Stimulated activated effector memory CD8-positive, alpha-beta T cell treated with anti-CD3 and anti-CD28 coated beads, Interleukin-12 subunit alpha, Interleukin-12 subunit beta, amount 100 ng/mL, for 72 hours (primary cell): ENCODE results near the gene PNKD.

Experiments used
- ATAC-seq: fragments of 150-1000 bp; cut with Tn5 transposase; 2 replicates; pipeline ENCODE4 v1.10.0; 2021
- DNase-seq, 2 donors: peaks; one replicate each; pipeline ENCODE4 v3.0.0; 2021 to 2022; ENCODE audit warnings: low spot score in 2 of 2
- H3K27ac Mint-ChIP-seq: one replicate; pipeline ENCODE4 v1.8.0; 2022; ENCODE audit warnings: mild to moderate bottlenecking, mixed read lengths
- H3K36me3 Mint-ChIP-seq: one replicate; pipeline ENCODE4 v1.8.0; 2022; ENCODE audit warnings: mild to moderate bottlenecking, mixed read lengths
- H3K4me1 Mint-ChIP-seq: one replicate; pipeline ENCODE4 v1.8.0; 2022; ENCODE audit warnings: mixed read lengths
- H3K4me3 Mint-ChIP-seq: one replicate; pipeline ENCODE4 v1.8.0; 2022; ENCODE audit warnings: mild to moderate bottlenecking, mixed read lengths
- H3K9me3 Mint-ChIP-seq: one replicate; pipeline ENCODE4 v1.8.0; 2022; ENCODE audit warnings: mixed read lengths

The PNKD gene

GRCh38 chr2:218392459-218392858 is 122.1 kb downstream of the PNKD start:
- Mint-ChIP-seq H3K4me3 (no peak overlapping the region), H3K27ac (no peak overlapping the region), H3K9me3 (no peaks in the 10 kb centered on the region), H3K4me1 (peaks cover 36% of the 10 kb centered on the region), H3K36me3 (peaks cover 15% of the 10 kb centered on the region)
- DNase-seq (no peak), ATAC-seq (no peak)

GRCh38 chr2:218392891-218393462 is 122.7 kb downstream of the PNKD start:
- Mint-ChIP-seq H3K27ac (peak overlapping the region; percentile 67), H3K36me3 (peaks cover 20% of the 10 kb centered on the region), H3K4me3 (no peak overlapping the region), H3K4me1 (peaks cover 41% of the 10 kb centered on the region), H3K9me3 (no peaks in the 10 kb centered on the region)
- ATAC-seq, result no peak
- no peak for DNase-seq

GRCh38 chr2:218393750-218394290 is 123.5 kb downstream of the PNKD start:
- DNase-seq (no peak), ATAC-seq (no peak)
- Mint-ChIP-seq H3K36me3 (peaks cover 25% of the 10 kb centered on the region), H3K9me3 (no peaks in the 10 kb centered on the region), H3K27ac (peak overlapping the region; percentile 67), H3K4me3 (no peak overlapping the region), H3K4me1 (peaks cover 42% of the 10 kb centered on the region)

GRCh38 chr2:218394298-218395089 is 124.2 kb downstream of the PNKD start:
- DNase-seq (peak in 1 of 2 donors; percentile 53), ATAC-seq (no peak)
- Mint-ChIP-seq H3K9me3 (no peaks in the 10 kb centered on the region), H3K27ac (peak overlapping the region; percentile 96), H3K4me3 (peak overlapping the region; percentile 95), H3K36me3 (peaks cover 32% of the 10 kb centered on the region), H3K4me1 (peaks cover 42% of the 10 kb centered on the region)

GRCh38 chr2:218395090-218395444 is 124.7 kb downstream of the PNKD start:
- peak in 1 of 2 donors; percentile 56 for DNase-seq
- Mint-ChIP-seq H3K27ac (peak overlapping the region; percentile 96), H3K4me1 (peaks cover 42% of the 10 kb centered on the region), H3K4me3 (peak overlapping the region; percentile 95), H3K9me3 (no peaks in the 10 kb centered on the region), H3K36me3 (peaks cover 37% of the 10 kb centered on the region)
- no peak for ATAC-seq

- ATAC-seq (no peak), DNase-seq (no peak)
- Mint-ChIP-seq H3K4me1 (peaks cover 42% of the 10 kb centered on the region), H3K9me3 (no peaks in the 10 kb centered on the region), H3K27ac (peak overlapping the region; percentile 96), H3K4me3 (peak overlapping the region; percentile 95), H3K36me3 (peaks cover 41% of the 10 kb centered on the region)
These were observed 125.1 kb downstream of the PNKD start for GRCh38 chr2:218395456-218395825.

GRCh38 chr2:218395826-218396687 is 125.7 kb downstream of the PNKD start:
- H3K4me1 Mint-ChIP-seq, result peaks cover 42% of the 10 kb centered on the region
- H3K4me3 Mint-ChIP-seq, result peak overlapping the region; percentile 95
- peaks cover 42% of the 10 kb centered on the region for H3K36me3 Mint-ChIP-seq
- peak overlapping the region; percentile 96 for H3K27ac Mint-ChIP-seq
- DNase-seq (peak; percentile 96 to 98), ATAC-seq (peak; percentile 68)
- H3K9me3 Mint-ChIP-seq, result no peaks in the 10 kb centered on the region
